Lung (tissue), 12 donors: ENCODE data around the gene RSPH6A. TPM values are rescaled to one million over a fixed set of nuclear protein-coding genes. Genes with fewer than 3 reads are reported as not detected.
A peak's percentile ranks its signal among the peaks of the same experiment; 100 is the strongest.

ENCODE experiments used
- ATAC-seq: fragments of 200-7000 bp; cut with Tn5 transposase; one replicate; pipeline ENCODE4 v1.9.1; 2020; ENCODE audit warnings: moderate number of reproducible peaks; ENCODE audit not compliant: insufficient read depth, low FRiP score
- DNase-seq, 3 donors: peaks; one replicate each; pipeline ENCODE4 v3.0.0-alpha.2; 2013 to 2017
- H3K27ac ChIP-seq, 2 donors: one replicate each; pipeline ENCODE4 v1.5.1; 2013; ENCODE audit warnings: mild to moderate bottlenecking in 2 of 2, moderate library complexity in 2 of 2, control low read depth in 1 of 2, inconsistent platforms in 1 of 2, low read depth in 1 of 2, low read length in 1 of 2
- H3K27me3 ChIP-seq, 3 donors: one replicate each; pipeline ENCODE4 v1.5.1; 2013; ENCODE audit warnings: low read length in 2 of 3; ENCODE audit not compliant: control insufficient read depth in 3 of 3, insufficient read depth in 3 of 3
- H3K36me3 ChIP-seq, 4 donors: one replicate each; pipeline ENCODE4 v1.5.1; 2013; ENCODE audit warnings: low read length in 4 of 4, mild to moderate bottlenecking in 1 of 4, moderate library complexity in 1 of 4; ENCODE audit not compliant: control insufficient read depth in 4 of 4, insufficient read depth in 4 of 4
- H3K4me1 ChIP-seq, 5 donors: one replicate each; pipeline ENCODE4 v1.5.1; 2013; ENCODE audit warnings: low read length in 5 of 5, mild to moderate bottlenecking in 2 of 5, moderate library complexity in 1 of 5; ENCODE audit not compliant: control insufficient read depth in 5 of 5, insufficient read depth in 5 of 5
- H3K4me3 ChIP-seq: one replicate; pipeline ENCODE4 v1.5.1; 2013; ENCODE audit warnings: mild to moderate bottlenecking, control low read depth, moderate library complexity
- H3K9ac ChIP-seq, 2 donors: one replicate each; pipeline ENCODE4 v1.5.1; 2013; ENCODE audit warnings: low read length in 2 of 2, control low read depth in 1 of 2; ENCODE audit not compliant: insufficient read depth in 1 of 2
- H3K9me3 ChIP-seq, 4 donors: one replicate each; pipeline ENCODE4 v1.5.1; 2013; ENCODE audit warnings: low read length in 3 of 4, mild to moderate bottlenecking in 1 of 4, moderate library complexity in 1 of 4; ENCODE audit not compliant: control insufficient read depth in 4 of 4, insufficient read depth in 3 of 4
- CTCF ChIP-seq: IDR thresholded peaks from 2 replicates; pipeline ENCODE4 v1.5.1; 2012; ENCODE audit warnings: mild to moderate bottlenecking; ENCODE audit errors: control extremely low read depth, extremely low read depth
- WGBS, 2 donors: extraction: QIAGEN DNeasy Blood & Tissue Kit; methylation state at CpG; one replicate each; pipeline ENCODE4 v1.1.7; 2013; 5-methylcytosine and 5-hydroxymethylcytosine counted together
- polyA plus RNA-seq, 2 donors: library from polyadenylated mRNA; stranded (reverse); fragments of 200-250 nt; gene quantifications; one replicate each; pipeline ENCODE4 v1.2.1, GENCODE V29; 2013
- total RNA-seq, 2 donors: library from RNA; depleted of rRNA in 1 of 2; stranded (reverse); fragments of >200 nt in 1 of 2; gene quantifications; one replicate each; pipeline ENCODE4 v1.2.1, GENCODE V29; 2014 to 2021
- donor health status: control.
- donor health status: control.
- donor health status: Bipolar disorder and iron deficiency.
- donor health status: healthy.
- donor health status: DM: yes; HTN: yes; CAD: no.

The RSPH6A gene
- total and polyA plus RNA-seq, 4 donors: 0.06 to 0.34 TPM; not detected in 2

GRCh38 chr19:45789035-45789786 lies 25.9 kb downstream of the RSPH6A start:
- no peak for TF ChIP-seq CTCF
- Histone ChIP-seq H3K4me1 (peaks cover under 1 to 16% (median 7%) of the 10 kb centered on the region in 5 donors), H3K9ac (no peak overlapping the region), H3K27ac (peak overlapping the region in 1 of 2 donors; percentile 34), H3K9me3 (peaks cover 0 to 2% (median 0%) of the 10 kb centered on the region in 4 donors), H3K36me3 (peaks cover 0 to 35% (median 11%) of the 10 kb centered on the region in 4 donors), H3K4me3 (no peak overlapping the region), H3K27me3 (no peaks in the 10 kb centered on the region)
- no peak for ATAC-seq
- DNase-seq: no peak
- WGBS, 2 donors: 95 to 96% methylated on average over 15 of the region's 15 CpGs

GRCh38 chr19:45786533-45786894 lies 28.6 kb downstream of the RSPH6A start:
- H3K9me3 ChIP-seq: peaks cover 0 to 2% (median 0%) of the 10 kb centered on the region in 4 donors
- no peaks in the 10 kb centered on the region for H3K27me3 ChIP-seq
- H3K4me1 ChIP-seq: peaks cover 3 to 15% (median 11%) of the 10 kb centered on the region in 5 donors
- H3K9ac ChIP-seq: no peak overlapping the region
- ATAC-seq (no peak), DNase-seq (no peak)
- H3K36me3 ChIP-seq: peaks cover 0 to 35% (median 11%) of the 10 kb centered on the region in 4 donors
- H3K4me3 ChIP-seq: no peak overlapping the region
- WGBS, 2 donors: 95% methylated on average over 20 to 21 of the region's 21 CpGs
- H3K27ac ChIP-seq: no peak overlapping the region
- TF ChIP-seq CTCF: no peak

- peak overlapping the region in 1 of 2 donors; percentile 96 for H3K27ac ChIP-seq
- TF ChIP-seq CTCF: no peak
- H3K4me3 ChIP-seq: no peak overlapping the region
- peaks cover 0 to 15% (median 11%) of the 10 kb centered on the region in 5 donors for H3K4me1 ChIP-seq
- H3K9ac ChIP-seq: no peak overlapping the region
- DNase-seq (no peak), ATAC-seq (no peak)
- no peaks in the 10 kb centered on the region for H3K27me3 ChIP-seq
- H3K9me3 ChIP-seq: peaks cover 0 to 2% (median 0%) of the 10 kb centered on the region in 4 donors
- WGBS, 2 donors: 94 to 96% methylated on average over 56 to 57 of the region's 57 CpGs
- H3K36me3 ChIP-seq: peaks cover 0 to 35% (median 11%) of the 10 kb centered on the region in 4 donors
Measured at GRCh38 chr19:45785781-45786532, 29.2 kb downstream of the RSPH6A start.
